GM23248 (cell line): ENCODE results near the gene BMS1.

Source experiments
- EZH2 ChIP-seq: fragments of 200-600 bp; sonication (generic); IDR thresholded peaks from 2 replicates; pipeline ENCODE4 v1.6.1; 2018; ENCODE audit warnings: antibody characterized with exemption, mild to moderate bottlenecking; ENCODE audit not compliant: insufficient read depth, poor library complexity, severe bottlenecking
- EZH2phosphoT487 ChIP-seq: fragments of 200-600 bp; sonication (generic); IDR thresholded peaks from 2 replicates; pipeline ENCODE4 v1.6.1; 2018; ENCODE audit warnings: antibody characterized with exemption, moderate library complexity, mild to moderate bottlenecking, low read depth; ENCODE audit not compliant: insufficient read depth

DNA sequence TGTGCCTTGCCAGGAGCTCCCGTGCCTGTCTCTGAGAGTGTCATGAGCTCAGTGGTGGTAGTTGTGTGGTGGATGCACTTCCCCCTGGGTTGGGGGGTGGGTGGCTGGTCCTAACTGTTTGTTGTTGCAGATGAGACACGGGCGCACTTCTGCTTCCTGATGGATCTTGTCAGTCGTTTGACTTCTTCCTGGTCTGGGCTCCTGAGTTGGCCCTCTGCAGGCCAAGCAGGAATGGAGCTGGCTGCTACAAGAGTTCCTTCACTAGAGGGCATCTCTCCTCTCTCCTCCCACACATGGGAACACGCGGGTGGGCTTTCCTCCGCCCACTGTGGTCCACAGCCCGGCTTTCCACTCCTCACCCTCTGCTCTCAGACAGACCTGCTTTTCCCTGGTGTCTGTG lies 82.0 kb downstream of the BMS1 start:
- TF ChIP-seq EZH2phosphoT487, result no peak
- TF ChIP-seq EZH2, result no peak
